H1 (cell line): ENCODE results near the gene ZXDC. TPM values are rescaled to one million over a fixed set of nuclear protein-coding genes. Genes with fewer than 3 reads are reported as not detected.
A peak's percentile ranks its signal among the peaks of the same experiment; 100 is the strongest.

Experiments
- CTCF ChIA-PET: fragments of 300-600 bp; sonication (Branson Sonifier 250); formaldehyde crosslinking; loops from one replicate; lab custom pipeline; 2021; ENCODE audit not compliant: partially characterized antibody; lab: Charles Lee
- POLR2A ChIA-PET: fragments of 300-600 bp; sonication (Branson Sonifier 250); formaldehyde crosslinking; loops from one replicate; lab custom pipeline; 2021; ENCODE audit warnings: inconsistent platforms; ENCODE audit not compliant: partially characterized antibody; lab: Charles Lee
- DNase-seq, 2 experiments: peaks; one replicate each; pipeline versions ENCODE4 v3.0.0 to v3.0.0-alpha.2; 2010 to 2022; ENCODE audit warnings: low spot score in 2 of 2, low read depth in 1 of 2, mixed read lengths in 1 of 2
- FAIRE-seq: peaks from 2 replicates; lab custom pipeline; 2011; peaks lifted over from hg19 to GRCh38; lab: Jason Lieb, UNC
- H2AFZ ChIP-seq: 2 replicates; pipeline ENCODE4 v1.8.1; 2012; ENCODE audit warnings: low read length, inconsistent platforms
- H2AK5ac ChIP-seq: 2 replicates; pipeline ENCODE4 v1.6.1; 2013; ENCODE audit warnings: low read depth, low read length
- H2BK120ac ChIP-seq: replicated peaks from 2 replicates; pipeline ENCODE3; 2013; ENCODE audit warnings: low read depth, low read length, inconsistent platforms
- H2BK12ac ChIP-seq: 2 replicates; pipeline ENCODE4 v1.6.1; 2013; ENCODE audit warnings: low read depth, low read length
- H2BK15ac ChIP-seq: 2 replicates; pipeline ENCODE4 v1.6.1; 2013; ENCODE audit warnings: low read length
- H2BK20ac ChIP-seq: 2 replicates; pipeline ENCODE4 v1.6.1; 2013; ENCODE audit warnings: low read length
- H2BK5ac ChIP-seq: 2 replicates; pipeline ENCODE4 v1.6.1; 2013; ENCODE audit warnings: low read depth, low read length
- H3K14ac ChIP-seq: 2 replicates; pipeline ENCODE4 v1.6.1; 2013; ENCODE audit warnings: inconsistent platforms; ENCODE audit not compliant: insufficient read length
- H3K18ac ChIP-seq: 2 replicates; pipeline ENCODE4 v1.6.1; 2013; ENCODE audit warnings: low read length; ENCODE audit errors: extremely low read depth
- H3K23ac ChIP-seq: 2 replicates; pipeline ENCODE4 v1.6.1; 2013; ENCODE audit warnings: inconsistent platforms; ENCODE audit not compliant: insufficient read length
- H3K23me2 ChIP-seq: 2 replicates; pipeline ENCODE4 v1.6.1; 2013; ENCODE audit warnings: low read depth, low read length
- H3K27ac ChIP-seq: 2 replicates; pipeline ENCODE4 v1.6.1; 2011; ENCODE audit warnings: low read depth, low read length, inconsistent platforms
- H3K27me3 ChIP-seq, 4 experiments: replicated peaks in 1 of 4; 1 replicate in 1 of 4; 2 replicates in 3 of 4; pipeline versions ENCODE4 v1.6.1 to v1.8.1; 2011 to 2013; ENCODE audit warnings: low read length in 3 of 4, mild to moderate bottlenecking in 3 of 4, inconsistent platforms in 2 of 4, mixed read lengths in 2 of 4, moderate library complexity in 1 of 4; ENCODE audit not compliant: control insufficient read depth in 3 of 4, insufficient read depth in 3 of 4; ENCODE audit errors: extremely low read depth in 1 of 4
- H3K36me3 ChIP-seq, 4 experiments: 2 replicates each; pipeline versions ENCODE4 v1.6.1 to v1.8.1; 2011 to 2013; ENCODE audit warnings: mild to moderate bottlenecking in 4 of 4, low read length in 3 of 4, moderate library complexity in 2 of 4, control low read depth in 1 of 4, inconsistent platforms in 1 of 4; ENCODE audit not compliant: insufficient read depth in 4 of 4, control insufficient read depth in 2 of 4
- H3K4ac ChIP-seq: replicated peaks from 2 replicates; pipeline ENCODE3; 2013; ENCODE audit warnings: low read length, low read depth, mixed read lengths, inconsistent platforms; ENCODE audit not compliant: insufficient read length
- H3K4me1 ChIP-seq, 4 experiments: replicated peaks in 1 of 4; 1 replicate in 1 of 4; 2 replicates in 3 of 4; pipeline versions ENCODE4 v1.6.1 to v1.8.1; 2011 to 2013; ENCODE audit warnings: low read length in 3 of 4, inconsistent platforms in 2 of 4, mixed read lengths in 1 of 4; ENCODE audit not compliant: insufficient read depth in 4 of 4, control insufficient read depth in 3 of 4
- H3K4me2 ChIP-seq, 2 experiments: 2 replicates each; pipeline versions ENCODE4 v1.6.1 to v1.8.1; 2011 to 2013; ENCODE audit warnings: low read depth in 2 of 2, low read length in 2 of 2, control low read depth in 1 of 2, inconsistent platforms in 1 of 2, mild to moderate bottlenecking in 1 of 2; ENCODE audit not compliant: insufficient read depth in 1 of 2
- H3K4me3 ChIP-seq, 4 experiments: fragments of 200-600, 300-600 bp in 1 of 4; sonication (generic), shearing (Covaris generic), sonication (Bioruptor Twin) in 1 of 4; 2 replicates each; pipeline versions ENCODE4 v1.5.1 to v1.8.1; 2011 to 2016; ENCODE audit warnings: low read length in 4 of 4, low read depth in 3 of 4, control low read depth in 2 of 4, inconsistent platforms in 2 of 4, mild to moderate bottlenecking in 2 of 4, mixed read lengths in 1 of 4, moderate library complexity in 1 of 4; ENCODE audit not compliant: insufficient read depth in 2 of 4; ENCODE audit errors: extremely low read depth in 1 of 4
- H3K56ac ChIP-seq: replicated peaks from 2 replicates; pipeline ENCODE3; 2013; ENCODE audit warnings: low read depth, mild to moderate bottlenecking, mixed read lengths, low read length, inconsistent platforms; ENCODE audit not compliant: insufficient read length
- H3K79me1 ChIP-seq: 2 replicates; pipeline ENCODE4 v1.6.1; 2013; ENCODE audit warnings: low read depth, low read length, control low read depth
- H3K79me2 ChIP-seq, 2 experiments: 2 replicates each; pipeline versions ENCODE4 v1.6.1 to v1.8.1; 2012 to 2013; ENCODE audit warnings: low read length in 2 of 2, mild to moderate bottlenecking in 2 of 2, inconsistent platforms in 1 of 2; ENCODE audit not compliant: insufficient read depth in 2 of 2, control insufficient read depth in 1 of 2
- H3K9ac ChIP-seq, 4 experiments: replicated peaks in 1 of 4; 1 replicate in 1 of 4; 2 replicates in 3 of 4; pipeline versions ENCODE4 v1.6.1 to v1.8.1; 2011 to 2013; ENCODE audit warnings: low read depth in 3 of 4, low read length in 3 of 4, control low read depth in 2 of 4, mild to moderate bottlenecking in 2 of 4, moderate library complexity in 2 of 4, inconsistent platforms in 1 of 4; ENCODE audit errors: extremely low read depth in 1 of 4
- H3K9me3 ChIP-seq, 2 experiments: 2 replicates each; pipeline versions ENCODE4 v1.6.1 to v1.8.1; 2012 to 2013; ENCODE audit warnings: mild to moderate bottlenecking in 2 of 2, moderate library complexity in 2 of 2, control low read depth in 1 of 2, inconsistent platforms in 1 of 2, low read depth in 1 of 2, low read length in 1 of 2, mixed read lengths in 1 of 2; ENCODE audit not compliant: insufficient read depth in 2 of 2
- H4K20me1 ChIP-seq, 2 experiments: replicated peaks in 1 of 2; 2 replicates each; pipeline versions ENCODE3 to v1.8.1; 2011 to 2013; ENCODE audit warnings: inconsistent platforms in 2 of 2, low read length in 2 of 2, mild to moderate bottlenecking in 1 of 2; ENCODE audit not compliant: insufficient read depth in 2 of 2, control insufficient read depth in 1 of 2
- H4K5ac ChIP-seq: 2 replicates; pipeline ENCODE4 v1.6.1; 2013; ENCODE audit warnings: low read length, low read depth, mixed read lengths, inconsistent platforms; ENCODE audit not compliant: insufficient read length
- H4K8ac ChIP-seq: 2 replicates; pipeline ENCODE4 v1.8.0; 2013; ENCODE audit warnings: mild to moderate bottlenecking, moderate library complexity, low read length, inconsistent platforms; ENCODE audit not compliant: insufficient read depth; ENCODE audit errors: extremely low read depth
- H4K91ac ChIP-seq: replicated peaks from 2 replicates; pipeline ENCODE3; 2013; ENCODE audit warnings: low read length, mixed read lengths, inconsistent platforms; ENCODE audit not compliant: insufficient read length
- ATF3 ChIP-seq: IDR thresholded peaks from 2 replicates; pipeline ENCODE4 v1.6.1; 2011; ENCODE audit warnings: low read depth, mild to moderate bottlenecking, low read length; ENCODE audit not compliant: insufficient read depth
- BCL11A ChIP-seq, 2 experiments: IDR thresholded peaks; one replicate each; pipeline ENCODE4 v1.6.1; 2011; ENCODE audit warnings: low read depth in 2 of 2, low read length in 2 of 2, mild to moderate bottlenecking in 2 of 2
- CBX8 ChIP-seq: fragments of 300-800, 300-1000 bp; sonication (generic); IDR thresholded peaks from 2 replicates; pipeline ENCODE4 v1.7.1; 2016; ENCODE audit warnings: low read depth, low read length, borderline replicate concordance
- CTBP2 ChIP-seq: IDR thresholded peaks from 2 replicates; pipeline ENCODE4 v1.7.0; 2011; ENCODE audit warnings: borderline replicate concordance, mild to moderate bottlenecking, moderate library complexity, mixed read lengths, low read length; ENCODE audit not compliant: insufficient read depth, insufficient read length
- E2F6 ChIP-seq: IDR thresholded peaks from 2 replicates; pipeline ENCODE4 v1.6.1; 2012; ENCODE audit warnings: inconsistent platforms
- EZH2 ChIP-seq: fragments of 200-600 bp; sonication (generic); IDR thresholded peaks from 2 replicates; pipeline ENCODE4 v1.7.1; 2012; ENCODE audit warnings: low read depth, mild to moderate bottlenecking, moderate library complexity, low read length, inconsistent platforms; ENCODE audit not compliant: severe bottlenecking
- KDM1A ChIP-seq: fragments of 200-600, 300-600 bp; sonication (generic); IDR thresholded peaks from 2 replicates; pipeline ENCODE4 v1.7.1; 2016; ENCODE audit warnings: mild to moderate bottlenecking, low read length, borderline replicate concordance
- RAD21 ChIP-seq, 2 experiments: IDR thresholded peaks in 1 of 2; conservative IDR thresholded peaks in 1 of 2; 2 replicates each; pipeline ENCODE4 v1.6.1; 2011; ENCODE audit warnings: low read depth in 2 of 2, low read length in 2 of 2, improper control_type of control experiment in 1 of 2, inconsistent platforms in 1 of 2, mild to moderate bottlenecking in 1 of 2, moderate library complexity in 1 of 2
- SAP30 ChIP-seq: fragments of 300-600 bp; sonication (generic); IDR thresholded peaks from 2 replicates; pipeline ENCODE4 v1.7.1; 2012; ENCODE audit warnings: low read length, moderate library complexity, mild to moderate bottlenecking, inconsistent platforms; ENCODE audit not compliant: insufficient read depth, insufficient replicate concordance
- SIN3A ChIP-seq, 2 experiments: IDR thresholded peaks in 1 of 2; conservative IDR thresholded peaks in 1 of 2; 2 replicates each; pipeline ENCODE4 v1.6.1; 2011 to 2012; ENCODE audit warnings: low read length in 2 of 2, improper control_type of control experiment in 1 of 2, low read depth in 1 of 2, mild to moderate bottlenecking in 1 of 2
- SP1 ChIP-seq: IDR thresholded peaks from 2 replicates; pipeline ENCODE4 v1.6.1; 2011; ENCODE audit warnings: low read depth, low read length
- WGBS, 2 experiments: shearing (Covaris generic) in 1 of 2; methylation state at CpG; one replicate each; pipeline versions ENCODE4 v1.1.6 to v1.1.7; 2013 to 2015; ENCODE audit warnings: low lambda C conversion rate in 2 of 2, mixed read lengths in 2 of 2, inconsistent platforms in 1 of 2, low coverage in 1 of 2, missing lambda C conversion rate in 1 of 2; ENCODE audit not compliant: insufficient replicate concordance in 2 of 2, insufficient coverage in 1 of 2, insufficient read length in 1 of 2; ENCODE audit errors: extremely low coverage in 1 of 2, missing lambda C conversion rate in 1 of 2; 5-methylcytosine and 5-hydroxymethylcytosine counted together
- polyA plus RNA-seq, 7 experiments: library from polyadenylated mRNA; depleted of rRNA in 3 of 7; stranded (reverse) in 5 of 7; unstranded in 2 of 7; fragments of >200 nt in 5 of 7; fragments of 200-250 nt in 2 of 7; gene quantifications; 1 replicate in 5 of 7; 2 replicates in 1 of 7; 4 replicates in 1 of 7; pipeline versions ENCODE4 v1.2.1 to v1.2.3, GENCODE V29; 2011 to 2013; ENCODE audit warnings: missing spikeins in 2 of 7, mixed read lengths in 2 of 7
- total RNA-seq: library from RNA; stranded (reverse); fragmentation: NEBNext Ultra II Directional; extraction: Animal tissue kit (Norgen Biotek cat#: 25700); gene quantifications from 2 replicates; pipeline ENCODE4 v1.2.1, GENCODE V29; 2021

ZXDC gene
- total and polyA plus RNA-seq, 2 of the 8 experiments (the other 6 are each of a cell fraction or from before 2014, with no cell fraction given) = 12.7 to 24.3 TPM

- 81% methylated on average over 9 of the region's 9 CpGs; no CpG with 5 or more reads in 1 of the 2 experiments for WGBS, 2 experiments
- peaks cover 3 to 6% of the 10 kb centered on the region in 2 experiments for H4K20me1 ChIP-seq
- no peak overlapping the region for H4K91ac ChIP-seq
- DNase-seq = peak in 1 of 2 experiments; percentile 39
- no peak overlapping the region for H2BK15ac ChIP-seq
- no peak overlapping the region for H3K4me2 ChIP-seq
- no peak overlapping the region for H2BK120ac ChIP-seq
- peaks cover 0 to 17% (median 5%) of the 10 kb centered on the region in 4 experiments; a peak in 6 of 8 replicates for H3K36me3 ChIP-seq
- no peak overlapping the region for H4K8ac ChIP-seq
- H3K14ac ChIP-seq = no peak overlapping the region
- POLR2A ChIA-PET = interaction anchor here (1.0 to 1.1 kb wide), 3 partner anchors 9 to 22 kb away, joined by 3 read pairs; no protein-coding TSS in a partner anchor
- 0 out of 2 replicates have a peak, but pooled peaks cover 2% of the 10 kb centered on the region for H3K23me2 ChIP-seq
- no peak overlapping the region for H3K18ac ChIP-seq
- no peak overlapping the region for H2AFZ ChIP-seq
- no peaks in the 10 kb centered on the region for H3K27me3 ChIP-seq
- H3K27ac ChIP-seq = no peak overlapping the region
- H3K23ac ChIP-seq = no peak overlapping the region
- peaks cover 3% of the 10 kb centered on the region; the same call in 1 of the 2 replicates for H3K79me1 ChIP-seq
- H2BK5ac ChIP-seq = no peak overlapping the region
- no peak overlapping the region for H2BK12ac ChIP-seq
- H3K9me3 ChIP-seq = no peaks in the 10 kb centered on the region
- no peak for FAIRE-seq
- peaks cover 0 to 7% (median 0%) of the 10 kb centered on the region in 4 experiments; a peak in 3 of 7 replicates for H3K4me1 ChIP-seq
- no peaks in the 10 kb centered on the region; a peak in 1 of 4 replicates for H3K79me2 ChIP-seq
- H3K4me3 ChIP-seq = no peak overlapping the region
- H2BK20ac ChIP-seq = no peak overlapping the region
- no peak overlapping the region for H3K4ac ChIP-seq
- H3K9ac ChIP-seq = no peak overlapping the region
- H3K56ac ChIP-seq = no peak overlapping the region
- no peak overlapping the region for H4K5ac ChIP-seq
- H2AK5ac ChIP-seq = no peak overlapping the region
- CTCF ChIA-PET = no interaction called here
- TF ChIP-seq EZH2 (no peak), ATF3 (no peak), SP1 (no peak), E2F6 (no peak), SAP30 (no peak), CTBP2 (no peak), SIN3A (conservative IDR thresholded peaks at IDR 0.05 in 1 of 2, IDR thresholded peaks at IDR 0.05 in 1 of 2; ENCODE audit: low read depth in 1 of 2, low read length in 2 of 2) (no peak), KDM1A (no peak), CBX8 (no peak), BCL11A (IDR thresholded peaks at IDR 0.05; ENCODE audit: low read depth in 2 of 2, low read length in 2 of 2) (no peak), RAD21 (IDR thresholded peaks at IDR 0.05 in 1 of 2, conservative IDR thresholded peaks at IDR 0.05 in 1 of 2; ENCODE audit: low read depth in 2 of 2, low read length in 2 of 2) (no peak)
These were observed 25.5 kb downstream of the ZXDC start for GRCh38 chr3:126450219-126450618.
